ENCODE results near the gene PUM2. TPM values are rescaled to one million over a fixed set of nuclear protein-coding genes. Genes with fewer than 3 reads are reported as not detected.
A peak's percentile ranks its signal among the peaks of the same experiment; 100 is the strongest.

The PUM2 gene
- total RNA-seq, 1 donor from 2014 or later = 112 TPM

- no peak for DNase-seq (ENCODE audit: extremely low spot score, unreplicated experiment)
- Mint-ChIP-seq H3K27ac (peak overlapping the region; percentile 100), H3K27me3 (no peaks in the 10 kb centered on the region), H3K4me3 (peak overlapping the region; percentile 81), H3K4me1 (ENCODE audit: unreplicated experiment) (peaks cover 23% of the 10 kb centered on the region), H3K36me3 (no peaks in the 10 kb centered on the region), H3K9me3 (no peaks in the 10 kb centered on the region)
- TF ChIP-seq, protein P1, sequence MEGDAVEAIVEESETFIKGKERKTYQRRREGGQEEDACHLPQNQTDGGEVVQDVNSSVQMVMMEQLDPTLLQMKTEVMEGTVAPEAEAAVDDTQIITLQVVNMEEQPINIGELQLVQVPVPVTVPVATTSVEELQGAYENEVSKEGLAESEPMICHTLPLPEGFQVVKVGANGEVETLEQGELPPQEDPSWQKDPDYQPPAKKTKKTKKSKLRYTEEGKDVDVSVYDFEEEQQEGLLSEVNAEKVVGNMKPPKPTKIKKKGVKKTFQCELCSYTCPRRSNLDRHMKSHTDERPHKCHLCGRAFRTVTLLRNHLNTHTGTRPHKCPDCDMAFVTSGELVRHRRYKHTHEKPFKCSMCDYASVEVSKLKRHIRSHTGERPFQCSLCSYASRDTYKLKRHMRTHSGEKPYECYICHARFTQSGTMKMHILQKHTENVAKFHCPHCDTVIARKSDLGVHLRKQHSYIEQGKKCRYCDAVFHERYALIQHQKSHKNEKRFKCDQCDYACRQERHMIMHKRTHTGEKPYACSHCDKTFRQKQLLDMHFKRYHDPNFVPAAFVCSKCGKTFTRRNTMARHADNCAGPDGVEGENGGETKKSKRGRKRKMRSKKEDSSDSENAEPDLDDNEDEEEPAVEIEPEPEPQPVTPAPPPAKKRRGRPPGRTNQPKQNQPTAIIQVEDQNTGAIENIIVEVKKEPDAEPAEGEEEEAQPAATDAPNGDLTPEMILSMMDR (conservative IDR thresholded peaks at IDR 0.05) = no peak
Observed at GRCh38 chr2:20232837-20233207, 117.8 kb downstream of the PUM2 start.

DNA sequence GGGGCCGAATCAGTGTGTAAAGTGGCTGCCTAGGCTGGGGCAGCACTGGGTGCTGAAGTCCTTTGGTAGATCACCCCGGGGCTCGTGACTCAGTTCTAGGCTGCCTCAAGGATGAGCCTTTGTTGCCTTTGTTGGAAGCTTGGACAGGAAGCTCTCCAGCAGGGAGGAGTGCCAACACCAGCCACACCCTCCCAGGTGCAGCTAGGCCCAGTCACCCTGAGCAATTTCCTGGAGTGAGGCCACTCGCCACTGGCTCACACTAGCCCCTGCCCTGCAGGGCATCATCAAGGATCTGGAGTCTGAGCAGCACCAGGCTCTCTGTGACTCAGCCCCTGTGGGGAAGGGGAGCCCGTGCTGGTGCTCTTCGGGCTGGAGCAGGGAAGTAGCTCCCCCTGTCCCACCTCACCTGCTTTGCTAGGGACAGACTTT is 119.0 kb downstream of the PUM2 start:
- Mint-ChIP-seq H3K4me3 (peak overlapping the region; percentile 2), H3K4me1 (ENCODE audit: unreplicated experiment) (peaks cover 17% of the 10 kb centered on the region), H3K36me3 (no peaks in the 10 kb centered on the region), H3K9me3 (no peaks in the 10 kb centered on the region), H3K27ac (peak overlapping the region; percentile 100), H3K27me3 (no peaks in the 10 kb centered on the region)
- DNase-seq (ENCODE audit: extremely low spot score, unreplicated experiment) = peak; percentile 65
- TF ChIP-seq, protein P1 (conservative IDR thresholded peaks at IDR 0.05) = no peak

DNA sequence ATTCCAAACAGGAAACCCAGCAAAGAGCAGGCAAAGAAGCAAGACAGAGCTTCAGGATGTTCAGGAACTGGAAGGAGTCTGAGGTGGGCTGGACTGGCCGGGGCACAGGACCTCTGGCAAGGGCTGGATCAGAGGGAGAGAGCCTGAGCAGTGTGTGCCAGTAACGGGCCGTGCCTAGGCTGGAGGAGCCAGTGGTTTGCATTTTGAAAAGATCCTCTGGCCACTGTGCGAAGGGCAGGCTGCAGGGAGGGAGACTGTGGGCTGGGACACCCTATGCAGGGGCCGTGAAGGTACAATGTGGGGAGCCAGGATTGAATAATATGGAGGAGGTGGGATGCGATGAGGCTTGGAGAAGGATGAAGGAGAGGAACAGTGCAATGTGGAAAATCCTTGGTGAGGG is 119.5 kb downstream of the PUM2 start:
- peak overlapping the region; percentile 2 for H3K4me3 Mint-ChIP-seq
- peak; percentile 43 for DNase-seq (ENCODE audit: extremely low spot score, unreplicated experiment)
- H3K27ac Mint-ChIP-seq = peak overlapping the region; percentile 100
- no peaks in the 10 kb centered on the region for H3K36me3 Mint-ChIP-seq
- peaks cover 15% of the 10 kb centered on the region for H3K4me1 Mint-ChIP-seq (ENCODE audit: unreplicated experiment)
- H3K27me3 Mint-ChIP-seq = no peaks in the 10 kb centered on the region
- TF ChIP-seq, protein P1 (conservative IDR thresholded peaks at IDR 0.05) = no peak
- H3K9me3 Mint-ChIP-seq = no peaks in the 10 kb centered on the region

GRCh38 chr2:20230114-20230425 is 120.6 kb downstream of the PUM2 start:
- Mint-ChIP-seq H3K27ac (peak overlapping the region; percentile 52), H3K9me3 (no peaks in the 10 kb centered on the region), H3K27me3 (no peaks in the 10 kb centered on the region), H3K4me3 (no peak overlapping the region), H3K4me1 (ENCODE audit: unreplicated experiment) (peaks cover 20% of the 10 kb centered on the region), H3K36me3 (no peaks in the 10 kb centered on the region)
- TF ChIP-seq, protein P1 (conservative IDR thresholded peaks at IDR 0.05) = no peak
- DNase-seq (ENCODE audit: extremely low spot score, unreplicated experiment) = no peak

GRCh38 chr2:20229322-20230113 is 121.1 kb downstream of the PUM2 start:
- peaks cover 20% of the 10 kb centered on the region for H3K4me1 Mint-ChIP-seq (ENCODE audit: unreplicated experiment)
- H3K27me3 Mint-ChIP-seq = no peaks in the 10 kb centered on the region
- no peaks in the 10 kb centered on the region for H3K36me3 Mint-ChIP-seq
- peak; percentile 44 for DNase-seq (ENCODE audit: extremely low spot score, unreplicated experiment)
- TF ChIP-seq, protein P1 (conservative IDR thresholded peaks at IDR 0.05) = no peak
- no peak overlapping the region for H3K4me3 Mint-ChIP-seq
- no peaks in the 10 kb centered on the region for H3K9me3 Mint-ChIP-seq
- peak overlapping the region; percentile 52 for H3K27ac Mint-ChIP-seq
